Measurements from ENCODE around the gene FSTL5.

- TF ChIP-seq, protein P1, sequence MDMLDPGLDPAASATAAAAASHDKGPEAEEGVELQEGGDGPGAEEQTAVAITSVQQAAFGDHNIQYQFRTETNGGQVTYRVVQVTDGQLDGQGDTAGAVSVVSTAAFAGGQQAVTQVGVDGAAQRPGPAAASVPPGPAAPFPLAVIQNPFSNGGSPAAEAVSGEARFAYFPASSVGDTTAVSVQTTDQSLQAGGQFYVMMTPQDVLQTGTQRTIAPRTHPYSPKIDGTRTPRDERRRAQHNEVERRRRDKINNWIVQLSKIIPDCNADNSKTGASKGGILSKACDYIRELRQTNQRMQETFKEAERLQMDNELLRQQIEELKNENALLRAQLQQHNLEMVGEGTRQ (IDR thresholded peaks at IDR 0.05; ENCODE audit: low read length): no peak
- TF ChIP-seq NRF1 (IDR thresholded peaks at IDR 0.05; ENCODE audit: low read depth, low read length) (no peak), POLR2A (IDR thresholded peaks at IDR 0.05; ENCODE audit: control extremely low read depth in 1 of 2, low read depth in 2 of 2, low read length in 2 of 2) (no peak), MAFK (IDR thresholded peaks at IDR 0.05; ENCODE audit: low read depth, low read length) (no peak), HDAC2 (IDR thresholded peaks at IDR 0.05; ENCODE audit: borderline replicate concordance in 1 of 2, low read depth in 2 of 2, low read length in 2 of 2) (no peak), EGR1 (IDR thresholded peaks at IDR 0.05; ENCODE audit: borderline replicate concordance, low read depth, low read length) (no peak)
- TF ChIP-seq, protein P2, sequence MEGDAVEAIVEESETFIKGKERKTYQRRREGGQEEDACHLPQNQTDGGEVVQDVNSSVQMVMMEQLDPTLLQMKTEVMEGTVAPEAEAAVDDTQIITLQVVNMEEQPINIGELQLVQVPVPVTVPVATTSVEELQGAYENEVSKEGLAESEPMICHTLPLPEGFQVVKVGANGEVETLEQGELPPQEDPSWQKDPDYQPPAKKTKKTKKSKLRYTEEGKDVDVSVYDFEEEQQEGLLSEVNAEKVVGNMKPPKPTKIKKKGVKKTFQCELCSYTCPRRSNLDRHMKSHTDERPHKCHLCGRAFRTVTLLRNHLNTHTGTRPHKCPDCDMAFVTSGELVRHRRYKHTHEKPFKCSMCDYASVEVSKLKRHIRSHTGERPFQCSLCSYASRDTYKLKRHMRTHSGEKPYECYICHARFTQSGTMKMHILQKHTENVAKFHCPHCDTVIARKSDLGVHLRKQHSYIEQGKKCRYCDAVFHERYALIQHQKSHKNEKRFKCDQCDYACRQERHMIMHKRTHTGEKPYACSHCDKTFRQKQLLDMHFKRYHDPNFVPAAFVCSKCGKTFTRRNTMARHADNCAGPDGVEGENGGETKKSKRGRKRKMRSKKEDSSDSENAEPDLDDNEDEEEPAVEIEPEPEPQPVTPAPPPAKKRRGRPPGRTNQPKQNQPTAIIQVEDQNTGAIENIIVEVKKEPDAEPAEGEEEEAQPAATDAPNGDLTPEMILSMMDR (IDR thresholded peaks at IDR 0.05; ENCODE audit: control extremely low read depth in 1 of 3, insufficient read depth in 1 of 3, low read depth in 1 of 3, low read length in 3 of 3): no peak
Measured at GRCh38 chr4:161522031-161522430, 641.8 kb downstream of the FSTL5 start.

All from H1 (cell line).